Fibroblast of the aortic adventitia (primary cell): Measurements from ENCODE around the gene TMEM143. TPM values are rescaled to one million over a fixed set of nuclear protein-coding genes. Genes with fewer than 3 reads are reported as not detected.

Experiments
- DNase-seq: peaks from one replicate; pipeline ENCODE4 v3.0.0-alpha.2; 2010; ENCODE audit warnings: low read depth
- H3K4me3 ChIP-seq: 2 replicates; pipeline ENCODE4 v1.5.1; 2011; ENCODE audit warnings: low read depth, mild to moderate bottlenecking, control low read depth, low read length, moderate library complexity
- total RNA-seq: library from RNA; depleted of rRNA; stranded (reverse); fragments of >200 nt; gene quantifications from 2 replicates; pipeline ENCODE4 v1.2.3, GENCODE V29; 2012; ENCODE audit warnings: low replicate concordance
- TF ChIP-seq, protein P1 (sequence below): IDR thresholded peaks from 2 replicates; pipeline ENCODE4 v1.5.1; 2011; ENCODE audit warnings: mild to moderate bottlenecking, low read length, control low read depth, inconsistent platforms; ENCODE audit not compliant: insufficient read depth

TMEM143 gene
- total RNA-seq, 1 donor: 5.0 TPM

DNA sequence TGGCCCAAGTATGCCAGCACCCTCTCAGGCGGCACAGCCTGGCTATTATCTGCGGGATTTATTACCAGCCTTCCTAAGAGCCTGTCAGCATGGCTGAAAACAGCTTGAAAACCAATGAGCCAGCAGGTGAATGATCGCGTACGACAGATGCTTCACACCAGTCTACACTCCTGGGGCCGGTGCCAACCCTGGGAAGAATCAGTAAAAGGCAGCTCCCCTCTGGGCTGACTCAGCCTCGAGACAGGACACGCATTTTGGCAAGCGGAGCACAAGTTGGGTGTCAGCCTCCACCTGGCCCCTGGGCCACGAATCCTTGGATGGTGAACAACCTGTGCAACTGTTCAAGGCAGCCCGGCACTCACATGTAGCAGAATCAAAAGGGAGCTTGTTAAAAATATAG, 22.7 kb downstream of the TMEM143 start:
- TF ChIP-seq, protein P1, sequence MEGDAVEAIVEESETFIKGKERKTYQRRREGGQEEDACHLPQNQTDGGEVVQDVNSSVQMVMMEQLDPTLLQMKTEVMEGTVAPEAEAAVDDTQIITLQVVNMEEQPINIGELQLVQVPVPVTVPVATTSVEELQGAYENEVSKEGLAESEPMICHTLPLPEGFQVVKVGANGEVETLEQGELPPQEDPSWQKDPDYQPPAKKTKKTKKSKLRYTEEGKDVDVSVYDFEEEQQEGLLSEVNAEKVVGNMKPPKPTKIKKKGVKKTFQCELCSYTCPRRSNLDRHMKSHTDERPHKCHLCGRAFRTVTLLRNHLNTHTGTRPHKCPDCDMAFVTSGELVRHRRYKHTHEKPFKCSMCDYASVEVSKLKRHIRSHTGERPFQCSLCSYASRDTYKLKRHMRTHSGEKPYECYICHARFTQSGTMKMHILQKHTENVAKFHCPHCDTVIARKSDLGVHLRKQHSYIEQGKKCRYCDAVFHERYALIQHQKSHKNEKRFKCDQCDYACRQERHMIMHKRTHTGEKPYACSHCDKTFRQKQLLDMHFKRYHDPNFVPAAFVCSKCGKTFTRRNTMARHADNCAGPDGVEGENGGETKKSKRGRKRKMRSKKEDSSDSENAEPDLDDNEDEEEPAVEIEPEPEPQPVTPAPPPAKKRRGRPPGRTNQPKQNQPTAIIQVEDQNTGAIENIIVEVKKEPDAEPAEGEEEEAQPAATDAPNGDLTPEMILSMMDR: no peak
- no peak for DNase-seq

DNA sequence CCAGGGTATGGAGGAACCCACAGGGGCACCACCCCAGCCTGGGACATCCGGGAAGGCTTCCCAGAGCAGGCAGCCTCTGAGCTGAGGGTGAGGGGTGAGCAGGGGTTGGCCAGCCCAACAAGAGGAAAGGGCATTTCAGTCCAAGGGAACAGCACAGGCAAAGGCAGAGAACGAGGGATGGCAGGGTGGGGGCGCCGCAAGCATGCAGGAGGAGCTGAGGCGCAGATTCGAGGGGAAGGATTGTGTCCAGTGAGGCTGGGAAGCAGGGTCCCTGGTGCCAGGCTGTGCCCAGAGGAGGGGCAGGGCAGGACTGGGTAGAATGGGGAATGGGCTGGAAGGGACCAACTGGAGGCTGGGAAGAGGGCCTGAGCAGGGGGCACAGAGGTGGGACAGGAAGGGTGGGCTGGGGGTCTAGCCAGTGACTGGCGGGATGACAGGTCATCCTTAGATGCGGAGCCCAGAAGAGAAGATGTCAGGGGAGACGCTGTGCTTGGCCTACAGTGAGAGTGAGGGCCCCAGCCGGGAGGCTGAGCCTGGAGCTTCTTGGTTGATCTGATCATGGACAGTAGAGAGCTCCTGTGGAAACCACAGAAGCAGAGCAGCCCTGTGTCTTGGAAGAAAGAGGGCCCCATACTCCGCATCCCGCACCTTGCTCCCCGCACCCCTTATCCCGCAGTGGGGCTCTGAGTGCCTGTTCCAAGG, 24.8 kb downstream of the TMEM143 start:
- H3K4me3 ChIP-seq: no peak overlapping the region
- DNase-seq: no peak
- TF ChIP-seq, protein P1: no peak

More for the DNA sequence above, 22.7 kb downstream of the TMEM143 start:
- H3K4me3 ChIP-seq: no peak overlapping the region

DNA sequence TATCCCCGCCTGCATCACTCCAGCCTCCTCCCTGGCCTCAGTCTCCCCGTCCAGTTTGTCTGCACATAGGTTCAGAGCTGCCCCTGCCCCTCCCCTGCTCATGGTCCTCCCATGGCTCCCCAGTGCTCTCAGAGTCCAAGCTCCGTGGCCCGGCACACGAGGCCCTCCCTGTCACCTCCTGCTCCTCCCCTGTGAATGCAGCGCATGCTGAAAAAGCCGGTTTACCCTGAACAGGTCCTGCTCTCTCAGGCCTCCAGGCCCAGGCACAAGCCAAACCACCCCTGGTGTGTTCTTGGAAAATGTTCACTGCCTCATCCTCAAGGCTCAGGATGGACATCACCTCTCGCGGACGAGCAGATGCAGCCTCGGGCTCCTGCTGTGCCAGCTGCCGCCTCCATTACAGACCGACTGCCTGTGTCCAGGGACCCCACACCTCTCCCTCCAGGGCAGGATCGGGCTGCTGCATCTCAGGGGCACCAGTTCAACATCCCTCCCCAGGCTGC, 25.4 kb downstream of the TMEM143 start:
- H3K4me3 ChIP-seq: no peak overlapping the region
- TF ChIP-seq, protein P1: no peak
- DNase-seq: no peak

DNA sequence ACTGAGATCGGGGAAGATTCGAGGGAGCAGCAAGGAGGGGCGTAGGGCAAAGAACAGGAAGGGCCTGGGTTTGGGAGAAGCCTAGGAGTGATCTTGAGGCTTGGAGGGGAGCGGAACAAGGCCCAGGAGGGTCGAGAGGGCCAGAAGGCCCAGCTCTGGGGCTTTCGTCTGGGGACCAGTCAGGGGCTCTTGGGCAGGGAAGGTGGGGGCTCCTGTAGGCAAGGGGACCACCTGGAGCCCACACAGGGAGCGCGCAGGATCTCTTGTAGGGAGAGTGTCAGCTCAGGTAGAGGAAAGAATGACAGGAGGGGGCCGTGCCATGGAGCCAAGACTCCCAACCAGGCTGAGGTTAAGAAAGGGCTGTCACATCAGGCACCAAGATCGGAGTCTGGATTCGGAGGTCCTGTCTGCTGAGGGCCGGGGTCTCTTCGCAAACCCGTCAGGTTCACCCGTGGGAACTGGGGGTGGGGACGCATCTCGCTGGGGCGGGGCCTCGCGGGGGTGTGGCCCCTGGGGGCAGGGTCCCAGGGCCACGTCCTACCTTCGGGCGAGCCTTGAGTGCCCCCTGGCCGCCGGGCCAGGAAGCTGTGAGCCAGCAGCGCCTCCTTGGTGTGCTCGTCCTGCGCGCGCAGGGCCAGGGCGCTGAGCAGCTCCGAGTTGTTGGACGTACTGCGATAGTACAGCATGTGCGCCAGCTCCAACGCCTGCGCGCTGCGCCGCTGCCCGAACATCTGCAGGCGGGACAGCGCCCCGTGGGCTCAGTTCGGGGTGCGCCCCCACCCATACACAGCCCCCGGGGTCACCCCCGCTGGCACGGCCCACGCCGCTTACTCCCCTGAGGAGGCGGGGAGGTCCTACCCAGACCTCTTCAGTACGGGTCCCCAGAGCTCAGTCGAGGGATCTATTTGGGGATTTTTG, 30.0 kb downstream of the TMEM143 start:
- TF ChIP-seq, protein P1: peak; percentile 77
- H3K4me3 ChIP-seq: peak overlapping the region; percentile 57
- DNase-seq: peak; percentile 87

DNA sequence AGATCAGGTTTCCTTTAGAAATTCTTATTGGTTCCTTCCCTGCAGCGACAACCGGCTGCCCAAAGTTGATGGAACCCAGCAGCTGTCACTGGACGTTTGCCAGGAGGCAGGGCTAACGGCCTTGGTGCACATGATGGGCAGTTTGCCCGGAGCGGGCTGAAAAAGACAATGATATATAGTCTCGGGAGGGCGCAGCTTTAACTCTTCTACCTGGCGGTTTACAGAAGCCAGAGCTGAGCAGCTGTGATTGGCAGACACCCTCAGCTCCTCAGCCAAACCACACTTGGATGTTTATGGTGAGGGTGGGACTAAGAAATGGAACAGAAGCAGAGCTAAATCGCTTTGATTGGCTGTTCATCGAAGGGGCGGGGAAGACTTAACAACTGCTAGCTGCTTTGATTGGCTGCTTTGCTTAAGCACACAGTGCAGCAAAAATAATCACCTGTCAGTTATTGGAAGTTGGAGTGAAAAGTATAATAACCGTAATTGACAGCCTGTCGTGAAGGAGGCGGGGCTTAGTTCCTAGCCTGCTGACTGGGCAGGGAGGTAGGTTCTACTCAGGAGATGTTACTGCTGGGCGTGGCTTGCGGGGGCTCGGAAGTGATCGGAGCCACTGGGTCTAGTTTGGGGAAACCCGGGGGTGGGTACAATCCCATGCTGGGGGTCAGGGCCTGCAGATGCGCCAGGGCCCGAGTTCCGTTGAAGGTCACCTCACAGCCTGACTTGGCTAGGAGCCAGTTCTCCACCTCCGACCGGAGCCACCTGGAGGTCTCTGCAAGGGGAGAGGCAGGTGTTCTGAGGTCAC, 30.9 kb downstream of the TMEM143 start:
- H3K4me3 ChIP-seq: no peak overlapping the region
- DNase-seq: peak; percentile 98
- TF ChIP-seq, protein P1: no peak

DNA sequence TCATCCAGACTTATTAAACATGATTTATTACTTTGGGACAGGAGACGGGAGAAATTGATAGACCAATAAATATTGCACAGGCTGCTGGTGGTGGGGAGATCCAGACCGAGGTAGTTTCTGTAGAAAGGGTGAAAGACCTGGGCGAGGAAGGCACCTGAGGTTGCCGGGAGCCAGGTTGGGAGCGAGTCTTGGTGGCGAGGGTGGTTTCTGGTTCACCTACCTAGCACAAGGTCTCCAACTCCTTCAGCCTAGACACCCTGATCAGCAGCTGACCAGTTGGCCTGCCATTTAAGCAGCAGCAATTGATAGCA, 31.4 kb downstream of the TMEM143 start:
- no peak for DNase-seq
- TF ChIP-seq, protein P1: no peak
- no peak overlapping the region for H3K4me3 ChIP-seq
